ENCODE data around the gene PIRT. TPM values are rescaled to one million over a fixed set of nuclear protein-coding genes. Genes with fewer than 3 reads are reported as not detected.
"Not testable (repeated sequence)": the region's sequence is repeated elsewhere in the genome, so short reads cannot be mapped to it uniquely, and the experiment has no call there.

Gene PIRT
- total and polyA plus RNA-seq, 11 donors, result not detected

- WGBS, 4 donors, result 18 to 25% (median 23%) methylated on average over 9 of the region's 9 CpGs
- Histone ChIP-seq H3K36me3 (no peaks in the 10 kb centered on the region), H3K4me1 (no peaks in the 10 kb centered on the region), H3K27me3 (peaks cover 0 to 30% (median 0%) of the 10 kb centered on the region in 9 donors), H3K4me3 (no peak overlapping the region), H3K9me3 (no peaks in the 10 kb centered on the region), H3K27ac (no peak overlapping the region)
- no peak for ATAC-seq
- TF ChIP-seq, protein P1, sequence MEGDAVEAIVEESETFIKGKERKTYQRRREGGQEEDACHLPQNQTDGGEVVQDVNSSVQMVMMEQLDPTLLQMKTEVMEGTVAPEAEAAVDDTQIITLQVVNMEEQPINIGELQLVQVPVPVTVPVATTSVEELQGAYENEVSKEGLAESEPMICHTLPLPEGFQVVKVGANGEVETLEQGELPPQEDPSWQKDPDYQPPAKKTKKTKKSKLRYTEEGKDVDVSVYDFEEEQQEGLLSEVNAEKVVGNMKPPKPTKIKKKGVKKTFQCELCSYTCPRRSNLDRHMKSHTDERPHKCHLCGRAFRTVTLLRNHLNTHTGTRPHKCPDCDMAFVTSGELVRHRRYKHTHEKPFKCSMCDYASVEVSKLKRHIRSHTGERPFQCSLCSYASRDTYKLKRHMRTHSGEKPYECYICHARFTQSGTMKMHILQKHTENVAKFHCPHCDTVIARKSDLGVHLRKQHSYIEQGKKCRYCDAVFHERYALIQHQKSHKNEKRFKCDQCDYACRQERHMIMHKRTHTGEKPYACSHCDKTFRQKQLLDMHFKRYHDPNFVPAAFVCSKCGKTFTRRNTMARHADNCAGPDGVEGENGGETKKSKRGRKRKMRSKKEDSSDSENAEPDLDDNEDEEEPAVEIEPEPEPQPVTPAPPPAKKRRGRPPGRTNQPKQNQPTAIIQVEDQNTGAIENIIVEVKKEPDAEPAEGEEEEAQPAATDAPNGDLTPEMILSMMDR (IDR thresholded peaks at IDR 0.05), result no peak
- no peak for TF ChIP-seq POLR2A (IDR thresholded peaks at IDR 0.05)
- intact Hi-C loops (cut with DNase I), result loop anchor here (5.0 to 10.0 kb wide), 10 partner anchors 252 to 1112 kb away; no protein-coding TSS in a partner anchor
- no peak for DNase-seq
These were observed 37.6 kb upstream of the PIRT start for GRCh38 chr17:10875430-10875851.

DNA sequence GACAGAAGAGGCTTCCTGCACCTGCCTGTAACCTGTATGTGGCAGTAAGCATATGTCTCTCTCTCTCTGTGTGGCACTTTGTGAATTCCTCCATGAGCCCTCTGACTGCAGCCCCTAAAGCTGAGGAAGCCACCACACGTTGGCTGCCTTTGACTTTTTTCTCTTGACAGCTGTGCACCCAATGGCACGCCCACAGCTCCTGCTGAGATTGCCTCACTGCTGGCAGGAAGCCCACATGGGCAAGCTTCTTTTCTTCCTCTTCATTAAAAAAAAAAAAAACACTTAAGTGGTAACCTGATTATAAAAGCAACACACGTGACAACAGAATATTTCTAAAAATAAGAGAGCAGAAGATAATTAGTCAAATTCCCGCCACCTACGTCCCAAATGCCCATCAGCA, 34.0 kb upstream of the PIRT start:
- H3K4me3 ChIP-seq, result no peak overlapping the region
- ATAC-seq (no peak), DNase-seq (no peak)
- WGBS, 4 donors, result 46 to 47% (median 47%) methylated on average over 5 of the region's 5 CpGs
- no peaks in the 10 kb centered on the region for H3K36me3 ChIP-seq
- no peak overlapping the region for H3K27ac ChIP-seq
- H3K4me1 ChIP-seq, result no peaks in the 10 kb centered on the region
- H3K9me3 ChIP-seq, result peaks cover 0 to 5% (median 0%) of the 10 kb centered on the region in 12 donors
- TF ChIP-seq POLR2A (IDR thresholded peaks at IDR 0.05), result no peak
- TF ChIP-seq, protein P1 (IDR thresholded peaks at IDR 0.05), result no peak
- H3K27me3 ChIP-seq, result peaks cover 0 to 7% (median 0%) of the 10 kb centered on the region in 9 donors
- intact Hi-C loops (cut with DNase I), result loop anchor here in 7 of 10 donors (10.0 kb wide), 4 partner anchors 763 to 1113 kb away; no protein-coding TSS in a partner anchor

GRCh38 chr17:10870336-10871050, 32.6 kb upstream of the PIRT start:
- Histone ChIP-seq H3K27me3 (peaks cover 0 to 7% (median 0%) of the 10 kb centered on the region in 9 donors), H3K4me3 (no peak overlapping the region), H3K36me3 (no peaks in the 10 kb centered on the region), H3K4me1 (no peaks in the 10 kb centered on the region), H3K27ac (no peak overlapping the region), H3K9me3 (peaks cover 0 to 5% (median 0%) of the 10 kb centered on the region in 12 donors)
- DNase-seq (no peak), ATAC-seq (no peak)
- 82 to 90% (median 86%) methylated on average over 8 of the region's 8 CpGs for WGBS, 4 donors
- no peak for TF ChIP-seq POLR2A (IDR thresholded peaks at IDR 0.05)
- TF ChIP-seq, protein P1 (IDR thresholded peaks at IDR 0.05), result no peak
- intact Hi-C loops (cut with DNase I), result loop anchor here in 7 of 10 donors (10.0 kb wide), 4 partner anchors 764 to 1114 kb away; no protein-coding TSS in a partner anchor

DNA sequence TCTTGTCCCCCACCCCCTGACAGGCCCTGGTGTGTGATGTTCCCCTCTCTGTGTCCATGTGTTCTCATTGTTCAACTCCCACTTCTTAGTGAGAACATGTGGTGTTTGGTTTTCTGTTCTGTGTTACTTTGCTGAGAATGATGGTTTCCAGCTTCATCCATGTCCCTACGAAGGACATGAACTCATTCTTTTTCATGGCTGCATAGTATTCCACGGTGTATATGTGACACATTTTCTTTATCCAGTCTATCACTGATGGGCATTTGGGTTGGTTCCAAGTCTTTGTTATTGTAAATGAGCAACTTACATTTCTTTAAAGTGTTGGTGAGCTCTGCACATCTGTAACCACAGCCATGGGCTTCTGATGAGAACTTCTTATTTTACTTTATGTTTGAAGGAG, 30.9 kb upstream of the PIRT start:
- H3K36me3 ChIP-seq, H3K9me3 ChIP-seq, H3K4me3 ChIP-seq, DNase-seq, H3K27ac ChIP-seq, H3K4me1 ChIP-seq, H3K27me3 ChIP-seq, ATAC-seq: not testable (repeated sequence)
- WGBS, 4 donors, result 84 to 92% (median 87%) methylated on average over 2 of the region's 2 CpGs
- intact Hi-C loops (cut with DNase I), result loop anchor here in 1 of 10 donors (10.0 kb wide), 1 partner anchor 64 kb away; the partner anchor contains the start of gene TMEM238L

All from heart left ventricle (tissue), 16 donors.